ENCODE results near the gene GPR35. TPM values are rescaled to one million over a fixed set of nuclear protein-coding genes. Genes with fewer than 3 reads are reported as not detected.
A peak's percentile ranks its signal among the peaks of the same experiment; 100 is the strongest.

Gene GPR35
- total RNA-seq, 1 experiment from 2014 or later: 0.13 TPM

GRCh38 chr2:240628507-240628807 is 3.2 kb downstream of the GPR35 start:
- H3K27me3 ChIP-seq (replicated peaks): no peaks in the 10 kb centered on the region
- no peaks in the 10 kb centered on the region for H3K36me3 ChIP-seq
- H3K4me3 ChIP-seq: no peak overlapping the region
- H3K4me1 ChIP-seq (replicated peaks): 0 out of 2 replicates have a peak, but pooled peaks cover 3% of the 10 kb centered on the region
- peaks cover 2% of the 10 kb centered on the region; the same call in 1 of the 2 replicates for H3K9me3 ChIP-seq (replicated peaks)
- no peak for DNase-seq (ENCODE audit: low read depth in 1 of 2, low spot score in 2 of 2)
- H3K27ac ChIP-seq: no peak overlapping the region

GRCh38 chr2:240628808-240629618 is 3.7 kb downstream of the GPR35 start:
- no peak overlapping the region for H3K4me3 ChIP-seq
- H3K27ac ChIP-seq: no peak overlapping the region
- H3K4me1 ChIP-seq (replicated peaks): 0 out of 2 replicates have a peak, but pooled peaks cover 3% of the 10 kb centered on the region
- no peaks in the 10 kb centered on the region for H3K27me3 ChIP-seq (replicated peaks)
- no peak for DNase-seq (ENCODE audit: low read depth in 1 of 2, low spot score in 2 of 2)
- H3K9me3 ChIP-seq (replicated peaks): peaks cover 6% of the 10 kb centered on the region; the same call in 1 of the 2 replicates
- no peaks in the 10 kb centered on the region for H3K36me3 ChIP-seq

GRCh38 chr2:240629619-240629967 is 4.3 kb downstream of the GPR35 start:
- H3K4me1 ChIP-seq (replicated peaks): 0 out of 2 replicates have a peak, but pooled peaks cover 3% of the 10 kb centered on the region
- H3K4me3 ChIP-seq: no peak overlapping the region
- no peak overlapping the region for H3K27ac ChIP-seq
- no peaks in the 10 kb centered on the region for H3K27me3 ChIP-seq (replicated peaks)
- H3K9me3 ChIP-seq (replicated peaks): peaks cover 6% of the 10 kb centered on the region; the same call in 1 of the 2 replicates
- DNase-seq (ENCODE audit: low read depth in 1 of 2, low spot score in 2 of 2): no peak
- H3K36me3 ChIP-seq: no peaks in the 10 kb centered on the region

- no peaks in the 10 kb centered on the region for H3K27me3 ChIP-seq (replicated peaks)
- no peaks in the 10 kb centered on the region for H3K36me3 ChIP-seq
- H3K9me3 ChIP-seq (replicated peaks): peaks cover 6% of the 10 kb centered on the region; the same call in 1 of the 2 replicates
- 0 out of 2 replicates have a peak, but pooled peaks cover 1% of the 10 kb centered on the region for H3K4me1 ChIP-seq (replicated peaks)
- no peak for DNase-seq (ENCODE audit: low read depth in 1 of 2, low spot score in 2 of 2)
- H3K27ac ChIP-seq: no peak overlapping the region
- no peak overlapping the region for H3K4me3 ChIP-seq
Measured at GRCh38 chr2:240629968-240630770, 4.9 kb downstream of the GPR35 start.

- Histone ChIP-seq H3K9me3 (replicated peaks) (peaks cover 6% of the 10 kb centered on the region; the same call in 1 of the 2 replicates), H3K27me3 (replicated peaks) (no peaks in the 10 kb centered on the region), H3K4me1 (replicated peaks) (no peaks in the 10 kb centered on the region), H3K27ac (no peak overlapping the region), H3K36me3 (no peaks in the 10 kb centered on the region), H3K4me3 (no peak overlapping the region)
- peak in 1 of 2 experiments; percentile 32 for DNase-seq (ENCODE audit: low read depth in 1 of 2, low spot score in 2 of 2)
Measured at GRCh38 chr2:240630771-240631547, 5.7 kb downstream of the GPR35 start.

- Histone ChIP-seq H3K4me3 (no peak overlapping the region), H3K4me1 (replicated peaks) (no peaks in the 10 kb centered on the region), H3K36me3 (no peaks in the 10 kb centered on the region), H3K9me3 (replicated peaks) (peaks cover 6% of the 10 kb centered on the region; the same call in 1 of the 2 replicates), H3K27me3 (replicated peaks) (no peaks in the 10 kb centered on the region), H3K27ac (no peak overlapping the region)
- no peak for DNase-seq (ENCODE audit: low read depth in 1 of 2, low spot score in 2 of 2)
Measured at GRCh38 chr2:240631548-240632305, 6.4 kb downstream of the GPR35 start.

- Histone ChIP-seq H3K27me3 (replicated peaks) (no peaks in the 10 kb centered on the region), H3K4me1 (replicated peaks) (no peaks in the 10 kb centered on the region), H3K27ac (no peak overlapping the region), H3K36me3 (no peaks in the 10 kb centered on the region), H3K9me3 (replicated peaks) (peaks cover 6% of the 10 kb centered on the region; the same call in 1 of the 2 replicates), H3K4me3 (no peak overlapping the region)
- peak in 1 of 2 experiments; percentile 34 for DNase-seq (ENCODE audit: low read depth in 1 of 2, low spot score in 2 of 2)
Measured at GRCh38 chr2:240632306-240632721, 7.0 kb downstream of the GPR35 start.

- Histone ChIP-seq H3K4me1 (replicated peaks) (no peaks in the 10 kb centered on the region), H3K9me3 (replicated peaks) (peaks cover 6% of the 10 kb centered on the region; the same call in 1 of the 2 replicates), H3K27ac (no peak overlapping the region), H3K27me3 (replicated peaks) (peaks cover 17% of the 10 kb centered on the region; the same call in 1 of the 2 replicates), H3K36me3 (no peaks in the 10 kb centered on the region), H3K4me3 (no peak overlapping the region)
- no peak for DNase-seq (ENCODE audit: low read depth in 1 of 2, low spot score in 2 of 2)
Measured at GRCh38 chr2:240635121-240635997, 10.1 kb downstream of the GPR35 start.

GRCh38 chr2:240635998-240636547 is 10.8 kb downstream of the GPR35 start:
- no peaks in the 10 kb centered on the region for H3K4me1 ChIP-seq (replicated peaks)
- H3K9me3 ChIP-seq (replicated peaks): peaks cover 6% of the 10 kb centered on the region; the same call in 1 of the 2 replicates
- H3K4me3 ChIP-seq: no peak overlapping the region
- no peak overlapping the region for H3K27ac ChIP-seq
- DNase-seq (ENCODE audit: low read depth in 1 of 2, low spot score in 2 of 2): no peak
- H3K36me3 ChIP-seq: no peaks in the 10 kb centered on the region
- peaks cover 17% of the 10 kb centered on the region; the same call in 1 of the 2 replicates for H3K27me3 ChIP-seq (replicated peaks)

GRCh38 chr2:240636563-240637115 is 11.4 kb downstream of the GPR35 start:
- Histone ChIP-seq H3K4me1 (replicated peaks) (no peaks in the 10 kb centered on the region), H3K36me3 (no peaks in the 10 kb centered on the region), H3K9me3 (replicated peaks) (peaks cover 6% of the 10 kb centered on the region; the same call in 1 of the 2 replicates), H3K4me3 (no peak overlapping the region), H3K27ac (no peak overlapping the region), H3K27me3 (replicated peaks) (peaks cover 17% of the 10 kb centered on the region; the same call in 1 of the 2 replicates)
- DNase-seq (ENCODE audit: low read depth in 1 of 2, low spot score in 2 of 2): no peak

- Histone ChIP-seq H3K4me3 (no peak overlapping the region), H3K36me3 (no peaks in the 10 kb centered on the region), H3K27ac (no peak overlapping the region), H3K9me3 (replicated peaks) (peaks cover 6% of the 10 kb centered on the region; the same call in 1 of the 2 replicates), H3K4me1 (replicated peaks) (no peaks in the 10 kb centered on the region), H3K27me3 (replicated peaks) (peaks cover 17% of the 10 kb centered on the region; the same call in 1 of the 2 replicates)
- no peak for DNase-seq (ENCODE audit: low read depth in 1 of 2, low spot score in 2 of 2)
Measured at GRCh38 chr2:240637116-240637900, 12.0 kb downstream of the GPR35 start.

Data from SJSA1 (cell line).